Measurements from ENCODE around the gene GBA3. TPM values are rescaled to one million over a fixed set of nuclear protein-coding genes. Genes with fewer than 3 reads are reported as not detected.

Gene GBA3
- total and polyA plus RNA-seq, 12 donors, result not detected

DNA sequence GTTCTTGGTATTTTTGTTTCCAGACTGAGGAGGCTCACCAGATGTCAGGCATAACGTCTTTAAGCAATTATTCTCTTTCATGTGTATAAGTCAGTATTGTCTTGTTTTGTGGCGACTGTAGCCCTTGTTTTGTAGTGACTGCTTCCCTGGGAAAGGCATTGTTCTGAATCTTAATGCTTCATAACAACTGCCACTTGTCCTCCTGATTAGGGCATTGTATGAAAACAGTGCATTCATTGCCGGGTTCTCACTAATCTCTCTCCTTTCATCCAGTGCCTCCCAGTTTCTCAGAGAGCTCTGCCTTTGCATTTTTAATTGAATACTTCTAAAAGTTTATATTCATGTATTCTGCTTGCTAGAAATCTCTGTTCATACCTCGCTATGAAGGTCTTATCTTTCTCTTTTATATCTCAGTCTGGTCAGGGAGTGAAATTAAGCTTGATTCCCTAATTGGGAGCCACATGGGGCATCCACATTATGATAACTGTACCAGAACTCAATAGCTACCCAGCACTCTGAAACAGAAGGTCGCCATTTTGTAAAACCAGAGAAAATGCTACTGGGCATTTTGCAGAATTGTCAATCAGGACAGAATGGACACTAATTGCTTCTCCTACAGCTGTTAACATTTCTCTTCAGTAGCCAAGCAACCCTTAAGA, 149.8 kb downstream of the GBA3 start:
- Histone ChIP-seq H3K9me3 (peaks cover 0 to 8% (median 0%) of the 10 kb centered on the region in 11 donors), H3K4me3 (no peak overlapping the region), H3K36me3 (no peaks in the 10 kb centered on the region), H3K4me1 (no peaks in the 10 kb centered on the region), H3K27ac (no peak overlapping the region), H3K27me3 (no peaks in the 10 kb centered on the region)
- intact Hi-C loops (cut with DNase I), result no loop called here
- ATAC-seq (no peak), DNase-seq (no peak)
- 63 to 65% methylated on average over 5 of the region's 5 CpGs for WGBS, 2 donors
- TF ChIP-seq, protein P1, sequence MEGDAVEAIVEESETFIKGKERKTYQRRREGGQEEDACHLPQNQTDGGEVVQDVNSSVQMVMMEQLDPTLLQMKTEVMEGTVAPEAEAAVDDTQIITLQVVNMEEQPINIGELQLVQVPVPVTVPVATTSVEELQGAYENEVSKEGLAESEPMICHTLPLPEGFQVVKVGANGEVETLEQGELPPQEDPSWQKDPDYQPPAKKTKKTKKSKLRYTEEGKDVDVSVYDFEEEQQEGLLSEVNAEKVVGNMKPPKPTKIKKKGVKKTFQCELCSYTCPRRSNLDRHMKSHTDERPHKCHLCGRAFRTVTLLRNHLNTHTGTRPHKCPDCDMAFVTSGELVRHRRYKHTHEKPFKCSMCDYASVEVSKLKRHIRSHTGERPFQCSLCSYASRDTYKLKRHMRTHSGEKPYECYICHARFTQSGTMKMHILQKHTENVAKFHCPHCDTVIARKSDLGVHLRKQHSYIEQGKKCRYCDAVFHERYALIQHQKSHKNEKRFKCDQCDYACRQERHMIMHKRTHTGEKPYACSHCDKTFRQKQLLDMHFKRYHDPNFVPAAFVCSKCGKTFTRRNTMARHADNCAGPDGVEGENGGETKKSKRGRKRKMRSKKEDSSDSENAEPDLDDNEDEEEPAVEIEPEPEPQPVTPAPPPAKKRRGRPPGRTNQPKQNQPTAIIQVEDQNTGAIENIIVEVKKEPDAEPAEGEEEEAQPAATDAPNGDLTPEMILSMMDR (IDR thresholded peaks at IDR 0.05), result no peak

GRCh38 chr4:22848332-22848731, 155.6 kb downstream of the GBA3 start:
- TF ChIP-seq, protein P1 (IDR thresholded peaks at IDR 0.05), result no peak
- ATAC-seq, result no peak
- 92% methylated on average over 1 of the region's 1 CpG for WGBS, 2 donors
- intact Hi-C loops (cut with DNase I), result no loop called here
- H3K27ac ChIP-seq, result no peak overlapping the region
- no peak for DNase-seq
- H3K36me3 ChIP-seq, result no peaks in the 10 kb centered on the region
- no peaks in the 10 kb centered on the region for H3K9me3 ChIP-seq
- H3K27me3 ChIP-seq, result no peaks in the 10 kb centered on the region
- H3K4me1 ChIP-seq, result no peaks in the 10 kb centered on the region
- H3K4me3 ChIP-seq, result no peak overlapping the region

- H3K9me3 ChIP-seq, result peaks cover 0 to 3% (median 0%) of the 10 kb centered on the region in 11 donors
- no peak for DNase-seq
- no peak overlapping the region for H3K27ac ChIP-seq
- TF ChIP-seq, protein P1 (IDR thresholded peaks at IDR 0.05), result no peak
- no peak for ATAC-seq
- no peaks in the 10 kb centered on the region for H3K36me3 ChIP-seq
- H3K27me3 ChIP-seq, result no peaks in the 10 kb centered on the region
- no peak overlapping the region for H3K4me3 ChIP-seq
- no peaks in the 10 kb centered on the region for H3K4me1 ChIP-seq
- intact Hi-C loops (cut with DNase I), result no loop called here
These were observed 157.3 kb downstream of the GBA3 start for GRCh38 chr4:22850055-22850454.

- Histone ChIP-seq H3K27me3 (no peaks in the 10 kb centered on the region), H3K4me1 (no peaks in the 10 kb centered on the region), H3K4me3 (no peak overlapping the region), H3K27ac (no peak overlapping the region), H3K9me3 (peaks cover 0 to 3% (median 0%) of the 10 kb centered on the region in 11 donors), H3K36me3 (no peaks in the 10 kb centered on the region)
- intact Hi-C loops (cut with DNase I), result no loop called here
- no peak for DNase-seq
- TF ChIP-seq, protein P1 (IDR thresholded peaks at IDR 0.05), result no peak
- ATAC-seq, result no peak
- WGBS, 2 donors, result 38 to 55% methylated on average over 2 of the region's 2 CpGs
These were observed 157.9 kb downstream of the GBA3 start for GRCh38 chr4:22850630-22851029.
